CD4-positive, CD25-positive, alpha-beta regulatory T cell (primary cell): ENCODE measurements around the gene SLC8B1. TPM values are rescaled to one million over a fixed set of nuclear protein-coding genes. Genes with fewer than 3 reads are reported as not detected.

Experiments used
- ATAC-seq, 2 donors: fragments of 150-1000 bp; cut with Tn5 transposase; one replicate each; pipeline ENCODE4 v1.10.0; 2021; ENCODE audit warnings: low read depth in 2 of 2, moderate number of reproducible peaks in 2 of 2, moderate library complexity in 1 of 2
- DNase-seq, 3 donors: peaks; one replicate each; pipeline versions ENCODE4 v3.0.0 to v3.0.0-alpha.2; 2012 to 2022; ENCODE audit warnings: mixed read lengths in 1 of 3
- H3K27ac ChIP-seq: one replicate; pipeline ENCODE4 v1.7.0; 2013; ENCODE audit warnings: mild to moderate bottlenecking, low read length; ENCODE audit not compliant: insufficient read depth, poor library complexity, severe bottlenecking
- H3K27me3 ChIP-seq: one replicate; pipeline ENCODE4 v1.7.0; 2013; ENCODE audit warnings: low read length; ENCODE audit not compliant: control insufficient read depth, insufficient read depth
- H3K36me3 ChIP-seq: one replicate; pipeline ENCODE4 v1.7.0; 2013; ENCODE audit warnings: mild to moderate bottlenecking, low read length, moderate library complexity; ENCODE audit not compliant: control insufficient read depth, insufficient read depth
- H3K4me1 ChIP-seq: 2 replicates; pipeline ENCODE4 v1.7.0; 2013; ENCODE audit warnings: mild to moderate bottlenecking, low read length; ENCODE audit not compliant: insufficient read depth, control insufficient read depth, poor library complexity, severe bottlenecking
- H3K4me3 ChIP-seq: one replicate; pipeline ENCODE4 v1.7.0; 2013; ENCODE audit warnings: low read depth, mild to moderate bottlenecking, low read length, moderate library complexity
- H3K9me3 ChIP-seq, 2 experiments: 1 replicate in 1 of 2; 2 replicates in 1 of 2; pipeline ENCODE4 v1.7.0; 2013; ENCODE audit warnings: low read length in 2 of 2, mild to moderate bottlenecking in 1 of 2, moderate library complexity in 1 of 2; ENCODE audit not compliant: control insufficient read depth in 2 of 2
- H3K27ac Mint-ChIP-seq, 3 donors: one replicate each; pipeline ENCODE4 v1.8.0; 2020 to 2022; ENCODE audit warnings: mild to moderate bottlenecking in 3 of 3, mixed read lengths in 3 of 3, moderate library complexity in 2 of 3
- H3K27me3 Mint-ChIP-seq: one replicate; pipeline ENCODE4 v1.8.0; 2022; ENCODE audit warnings: mild to moderate bottlenecking, mixed read lengths
- H3K36me3 Mint-ChIP-seq: one replicate; pipeline ENCODE4 v1.8.0; 2020; ENCODE audit warnings: mixed read lengths
- H3K4me1 Mint-ChIP-seq, 4 donors: one replicate each; pipeline ENCODE4 v1.8.0; 2020 to 2022; ENCODE audit warnings: mixed read lengths in 4 of 4, mild to moderate bottlenecking in 1 of 4
- H3K4me3 Mint-ChIP-seq, 4 donors: one replicate each; pipeline ENCODE4 v1.8.0; 2020 to 2022; ENCODE audit warnings: mild to moderate bottlenecking in 4 of 4, mixed read lengths in 4 of 4, moderate library complexity in 3 of 4
- H3K9me3 Mint-ChIP-seq, 7 donors: one replicate each; pipeline ENCODE4 v1.8.0; 2020 to 2022; ENCODE audit warnings: mixed read lengths in 7 of 7, mild to moderate bottlenecking in 3 of 7, moderate library complexity in 2 of 7
- polyA plus RNA-seq, 4 donors: library from polyadenylated mRNA; unstranded; fragments of 300-500 nt; fragmentation: Illumina TruSeq; gene quantifications; one replicate each; pipeline ENCODE4 v1.2.3, GENCODE V29; 2021
- total RNA-seq: library from RNA; stranded (reverse); gene quantifications from one replicate; pipeline ENCODE4 v1.2.3, GENCODE V29; 2022

The SLC8B1 gene
- total and polyA plus RNA-seq, 5 donors from 2014 or later = 47.4 to 95.0 (median 77.8) TPM

DNA sequence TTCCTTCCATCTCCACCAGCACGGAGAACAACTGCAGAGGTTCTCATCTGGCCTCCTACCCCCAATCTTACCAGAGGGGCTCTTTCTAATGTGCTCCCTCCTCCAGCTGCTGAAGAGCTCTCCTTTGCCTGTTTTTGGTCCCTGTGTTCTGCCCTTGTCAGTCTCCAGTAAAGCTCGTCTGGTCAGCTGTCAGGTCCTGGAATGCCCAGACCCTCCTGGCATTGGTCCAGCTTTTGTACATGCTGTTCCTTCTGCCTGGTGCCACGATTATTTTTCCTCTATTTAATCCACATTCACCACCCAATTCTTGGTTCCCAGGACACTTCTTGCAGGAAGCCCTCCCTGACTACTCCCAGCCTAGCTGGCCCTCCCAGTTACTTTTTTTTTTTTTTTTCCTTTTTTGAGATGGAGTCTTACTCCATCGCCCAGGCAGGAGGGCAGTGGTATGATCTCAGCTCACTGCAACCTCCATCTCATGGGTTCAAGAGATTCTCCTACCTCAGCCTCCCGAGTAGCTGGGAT lies 6.5 kb downstream of the SLC8B1 start:
- no peak for ATAC-seq
- no peak for DNase-seq
- peaks cover 11% of the 10 kb centered on the region for H3K4me1 ChIP-seq
- no peaks in the 10 kb centered on the region for H3K9me3 ChIP-seq
- peaks cover 0 to 85% (median 37%) of the 10 kb centered on the region in 4 donors for H3K4me1 Mint-ChIP-seq
- peaks cover 48% of the 10 kb centered on the region for H3K36me3 Mint-ChIP-seq
- H3K27me3 ChIP-seq = no peaks in the 10 kb centered on the region
- peaks cover 51% of the 10 kb centered on the region for H3K36me3 ChIP-seq
- no peak overlapping the region for H3K27ac ChIP-seq
- peak overlapping the region in 2 of 3 donors; percentile 56 to 73 for H3K27ac Mint-ChIP-seq
- H3K27me3 Mint-ChIP-seq = no peaks in the 10 kb centered on the region
- H3K4me3 Mint-ChIP-seq = peak overlapping the region in 1 of 4 donors; percentile 41
- no peaks in the 10 kb centered on the region for H3K9me3 Mint-ChIP-seq
- H3K4me3 ChIP-seq = no peak overlapping the region

DNA sequence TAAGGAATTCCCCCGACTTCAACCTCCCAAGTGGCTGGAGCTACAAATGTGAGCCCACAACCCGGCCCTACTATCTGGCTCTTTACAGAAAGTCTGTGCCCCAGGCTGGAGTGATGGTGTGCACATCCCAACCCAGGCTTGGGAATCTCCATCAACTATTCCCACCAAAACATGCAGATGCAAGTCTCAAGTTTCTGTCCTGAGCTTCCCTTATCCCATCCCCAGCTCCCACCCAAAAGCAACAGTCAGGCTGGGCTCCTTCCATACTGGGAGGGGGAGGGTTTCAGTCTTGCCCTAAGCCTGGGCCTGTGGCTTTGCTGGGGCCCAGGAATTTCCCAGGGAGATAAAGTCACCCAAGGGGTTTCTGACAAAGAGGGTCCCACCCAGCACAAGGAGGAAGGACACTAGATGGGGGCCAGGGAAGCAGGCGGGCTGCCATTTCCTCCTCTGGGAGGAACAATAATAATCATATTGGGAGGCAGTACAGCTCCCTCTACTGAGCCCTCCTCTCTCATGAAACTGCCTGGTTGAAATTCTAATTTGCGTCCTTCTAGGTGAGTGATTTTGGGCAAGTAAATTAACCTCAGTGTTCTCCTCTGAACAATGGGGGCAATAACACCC lies 8.0 kb downstream of the SLC8B1 start:
- no peaks in the 10 kb centered on the region for H3K9me3 Mint-ChIP-seq
- ATAC-seq (no peak), DNase-seq (no peak)
- no peaks in the 10 kb centered on the region for H3K9me3 ChIP-seq
- H3K4me3 Mint-ChIP-seq = peak overlapping the region in 1 of 4 donors; percentile 12
- no peak overlapping the region for H3K27ac ChIP-seq
- H3K4me1 Mint-ChIP-seq = peaks cover 4 to 84% (median 33%) of the 10 kb centered on the region in 4 donors
- H3K36me3 ChIP-seq = peaks cover 54% of the 10 kb centered on the region
- H3K36me3 Mint-ChIP-seq = peaks cover 46% of the 10 kb centered on the region
- H3K27ac Mint-ChIP-seq = peak overlapping the region in 1 of 3 donors; percentile 22
- H3K4me1 ChIP-seq = no peaks in the 10 kb centered on the region
- no peaks in the 10 kb centered on the region for H3K27me3 ChIP-seq
- H3K27me3 Mint-ChIP-seq = no peaks in the 10 kb centered on the region
- H3K4me3 ChIP-seq = no peak overlapping the region

DNA sequence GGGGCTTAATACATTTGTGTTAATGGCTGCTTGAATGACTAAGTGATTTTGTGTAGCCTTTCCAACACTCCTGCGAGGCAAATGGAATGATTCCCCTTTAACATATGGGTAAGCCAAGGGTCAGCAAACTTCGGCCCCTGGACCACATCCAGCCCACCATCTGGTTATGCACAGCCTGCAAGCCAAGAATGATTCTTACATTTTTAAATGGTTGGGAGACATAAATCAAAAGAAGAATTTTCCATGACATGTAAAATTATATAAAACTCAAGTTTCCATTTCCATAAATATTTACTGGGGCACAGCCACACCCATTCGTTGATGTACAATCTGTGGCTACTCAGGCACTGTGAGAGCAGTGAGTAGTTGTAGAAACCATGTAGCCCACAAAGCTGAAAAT lies 9.0 kb downstream of the SLC8B1 start:
- H3K36me3 Mint-ChIP-seq = peaks cover 41% of the 10 kb centered on the region

DNA sequence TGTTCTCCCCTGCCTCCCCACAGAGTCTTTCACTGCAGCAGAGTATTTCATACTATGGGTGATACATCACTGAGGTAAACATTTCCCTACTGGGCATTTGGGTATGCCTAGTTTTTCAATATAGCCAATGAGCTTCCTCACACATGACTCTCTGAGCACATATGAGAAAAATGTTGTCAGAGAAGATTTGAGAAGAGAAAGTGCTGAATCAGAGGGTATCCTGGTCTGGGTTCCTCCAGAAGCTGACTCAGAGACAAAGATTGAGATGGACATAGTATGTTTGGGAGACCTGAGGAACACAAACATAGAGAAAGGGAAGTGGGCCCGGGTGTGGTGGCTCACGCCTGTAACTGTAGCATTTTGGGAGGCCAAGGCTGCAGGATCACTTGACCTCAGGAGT lies 12.6 kb downstream of the SLC8B1 start:
- no peaks in the 10 kb centered on the region for H3K9me3 Mint-ChIP-seq
- ATAC-seq = no peak
- no peak overlapping the region for H3K4me3 Mint-ChIP-seq
- Histone ChIP-seq H3K36me3 (peaks cover 64% of the 10 kb centered on the region), H3K9me3 (no peaks in the 10 kb centered on the region), H3K4me1 (no peaks in the 10 kb centered on the region), H3K27ac (no peak overlapping the region), H3K4me3 (no peak overlapping the region), H3K27me3 (no peaks in the 10 kb centered on the region)
- peaks cover 15 to 43% (median 16%) of the 10 kb centered on the region in 4 donors for H3K4me1 Mint-ChIP-seq
- no peak for DNase-seq
- no peaks in the 10 kb centered on the region for H3K27me3 Mint-ChIP-seq
- H3K27ac Mint-ChIP-seq = peak overlapping the region; percentile 55 to 84 (median 76)
- H3K36me3 Mint-ChIP-seq = peaks cover 49% of the 10 kb centered on the region

More for the DNA sequence above, 9.0 kb downstream of the SLC8B1 start:
- Mint-ChIP-seq H3K27ac (no peak overlapping the region), H3K4me1 (peaks cover 4 to 76% (median 30%) of the 10 kb centered on the region in 4 donors), H3K9me3 (no peaks in the 10 kb centered on the region), H3K27me3 (no peaks in the 10 kb centered on the region), H3K4me3 (peak overlapping the region in 1 of 4 donors; percentile 14)
- no peak for DNase-seq
- no peak overlapping the region for H3K27ac ChIP-seq
- H3K4me1 ChIP-seq = no peaks in the 10 kb centered on the region
- no peaks in the 10 kb centered on the region for H3K9me3 ChIP-seq
- no peak overlapping the region for H3K4me3 ChIP-seq
- H3K36me3 ChIP-seq = peaks cover 54% of the 10 kb centered on the region
- no peaks in the 10 kb centered on the region for H3K27me3 ChIP-seq
- no peak for ATAC-seq

DNA sequence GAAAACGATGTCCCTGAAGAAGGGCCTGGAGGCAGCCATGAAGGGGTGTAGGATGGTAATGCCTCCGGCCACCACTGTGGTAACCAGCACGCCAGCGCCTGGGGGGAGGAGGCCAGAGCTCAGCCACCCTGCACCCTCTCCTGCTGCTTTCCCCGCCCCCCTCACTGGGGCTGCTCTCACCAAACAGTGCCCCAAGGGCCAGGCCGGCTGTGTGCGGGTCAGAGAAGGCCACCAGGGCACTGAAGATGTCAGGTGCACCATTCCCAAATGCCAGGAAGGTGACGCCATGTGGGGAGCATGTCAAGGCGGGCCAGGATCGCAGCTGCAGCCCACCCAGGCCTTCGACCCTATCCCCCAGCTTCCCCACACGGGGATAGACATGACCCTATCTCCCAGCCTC lies 14.5 kb downstream of the SLC8B1 start:
- DNase-seq = no peak
- H3K27ac Mint-ChIP-seq = peak overlapping the region in 1 of 3 donors; percentile 86

DNA sequence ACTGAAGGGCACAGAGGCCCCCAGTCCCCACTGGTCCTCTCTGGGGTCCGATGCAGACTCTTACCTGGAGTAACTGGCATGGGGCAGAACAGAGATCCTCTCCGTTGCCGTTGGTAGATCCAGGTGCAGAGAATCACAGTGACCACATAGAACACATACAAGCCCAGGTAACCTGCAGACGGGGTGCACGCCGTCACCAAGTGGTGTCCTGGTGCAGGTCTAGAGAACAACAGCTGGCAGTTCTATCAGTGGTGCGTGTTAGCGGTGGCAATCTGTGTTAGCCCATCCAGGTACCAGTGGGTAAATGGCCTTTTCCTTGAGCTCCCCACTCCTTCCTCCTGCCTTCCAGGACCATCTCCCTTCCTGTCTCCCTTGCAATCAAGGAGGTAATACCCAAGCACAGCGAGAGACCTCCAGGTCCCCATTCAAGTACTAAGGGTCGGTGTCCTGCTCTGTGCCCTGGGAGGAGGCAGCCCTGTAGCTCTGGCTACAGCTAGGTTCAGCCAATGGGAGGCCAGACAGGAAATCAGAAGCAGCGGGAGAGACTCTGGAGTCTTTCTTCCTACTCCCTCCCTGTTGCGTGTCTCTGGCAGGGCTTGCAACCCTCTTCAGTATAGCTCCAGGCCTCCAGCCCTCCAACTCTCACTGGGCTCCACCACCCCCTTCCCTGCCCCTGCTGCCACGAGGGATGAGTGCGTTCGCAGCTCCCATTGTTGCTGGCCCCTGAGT lies 15.8 kb downstream of the SLC8B1 start:
- H3K36me3 Mint-ChIP-seq = peaks cover 51% of the 10 kb centered on the region
- no peaks in the 10 kb centered on the region for H3K9me3 Mint-ChIP-seq
- H3K27me3 Mint-ChIP-seq = no peaks in the 10 kb centered on the region
- no peak overlapping the region for H3K27ac ChIP-seq
- H3K4me1 ChIP-seq = no peaks in the 10 kb centered on the region
- no peak overlapping the region for H3K4me3 Mint-ChIP-seq
- H3K4me1 Mint-ChIP-seq = peaks cover 8 to 20% (median 15%) of the 10 kb centered on the region in 4 donors
- ATAC-seq = no peak
- H3K36me3 ChIP-seq = peaks cover 79% of the 10 kb centered on the region
- no peak for DNase-seq
- no peak overlapping the region for H3K27ac Mint-ChIP-seq
- no peaks in the 10 kb centered on the region for H3K9me3 ChIP-seq
- H3K4me3 ChIP-seq = no peak overlapping the region
- H3K27me3 ChIP-seq = no peaks in the 10 kb centered on the region

More for the DNA sequence above, 14.5 kb downstream of the SLC8B1 start:
- Mint-ChIP-seq H3K27me3 (no peaks in the 10 kb centered on the region), H3K4me1 (peaks cover 15 to 29% (median 16%) of the 10 kb centered on the region in 4 donors), H3K36me3 (peaks cover 48% of the 10 kb centered on the region), H3K4me3 (no peak overlapping the region), H3K9me3 (no peaks in the 10 kb centered on the region)
- H3K27me3 ChIP-seq = no peaks in the 10 kb centered on the region
- no peak overlapping the region for H3K4me3 ChIP-seq
- H3K9me3 ChIP-seq = no peaks in the 10 kb centered on the region
- H3K36me3 ChIP-seq = peaks cover 66% of the 10 kb centered on the region
- H3K27ac ChIP-seq = no peak overlapping the region
- ATAC-seq = no peak
- no peaks in the 10 kb centered on the region for H3K4me1 ChIP-seq

DNA sequence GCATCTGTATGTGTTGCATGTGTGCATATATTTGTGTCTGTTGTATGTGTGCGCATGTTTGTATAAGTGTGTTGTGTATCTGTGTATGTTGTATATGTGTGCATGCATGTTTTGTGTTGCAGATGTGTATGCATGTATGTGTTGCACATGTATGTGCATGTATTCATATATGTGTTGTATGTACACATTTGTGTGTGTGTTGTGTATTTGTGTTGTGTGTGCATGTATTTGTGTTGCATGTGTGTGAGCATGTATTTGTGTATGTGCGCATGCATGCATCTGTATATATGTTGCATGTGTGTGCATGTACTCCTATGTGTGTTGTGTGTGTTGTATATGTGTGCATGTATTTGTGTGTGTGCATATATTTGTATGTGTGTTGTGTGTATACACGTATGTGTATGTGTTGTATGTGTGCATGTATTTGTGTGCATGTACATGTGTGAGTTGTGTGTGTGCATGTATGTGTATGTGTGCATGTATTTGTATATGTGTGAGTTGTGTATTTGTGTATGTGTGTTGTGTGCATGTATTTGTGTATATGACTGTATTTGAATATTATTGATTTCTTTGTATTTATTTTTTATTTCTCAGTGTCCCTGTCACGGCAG lies 16.8 kb downstream of the SLC8B1 start:
- no peaks in the 10 kb centered on the region for H3K27me3 ChIP-seq
- no peaks in the 10 kb centered on the region for H3K9me3 ChIP-seq
- H3K4me3 ChIP-seq = no peak overlapping the region
- H3K27me3 Mint-ChIP-seq = no peaks in the 10 kb centered on the region
- peaks cover 81% of the 10 kb centered on the region for H3K36me3 ChIP-seq
- no peaks in the 10 kb centered on the region for H3K9me3 Mint-ChIP-seq
- peak overlapping the region in 1 of 4 donors; percentile 38 for H3K4me3 Mint-ChIP-seq
- H3K27ac ChIP-seq = no peak overlapping the region
- H3K4me1 ChIP-seq = no peaks in the 10 kb centered on the region
- peak overlapping the region in 2 of 3 donors; percentile 2 to 68 for H3K27ac Mint-ChIP-seq
- H3K36me3 Mint-ChIP-seq = peaks cover 48% of the 10 kb centered on the region
- H3K4me1 Mint-ChIP-seq = peaks cover 4 to 15% (median 13%) of the 10 kb centered on the region in 4 donors
- DNase-seq (no peak), ATAC-seq (no peak)
